ENCODE measurements around the gene AURKAIP1.
A peak's percentile ranks its signal among the peaks of the same experiment; 100 is the strongest.

The AURKAIP1 gene

DNA sequence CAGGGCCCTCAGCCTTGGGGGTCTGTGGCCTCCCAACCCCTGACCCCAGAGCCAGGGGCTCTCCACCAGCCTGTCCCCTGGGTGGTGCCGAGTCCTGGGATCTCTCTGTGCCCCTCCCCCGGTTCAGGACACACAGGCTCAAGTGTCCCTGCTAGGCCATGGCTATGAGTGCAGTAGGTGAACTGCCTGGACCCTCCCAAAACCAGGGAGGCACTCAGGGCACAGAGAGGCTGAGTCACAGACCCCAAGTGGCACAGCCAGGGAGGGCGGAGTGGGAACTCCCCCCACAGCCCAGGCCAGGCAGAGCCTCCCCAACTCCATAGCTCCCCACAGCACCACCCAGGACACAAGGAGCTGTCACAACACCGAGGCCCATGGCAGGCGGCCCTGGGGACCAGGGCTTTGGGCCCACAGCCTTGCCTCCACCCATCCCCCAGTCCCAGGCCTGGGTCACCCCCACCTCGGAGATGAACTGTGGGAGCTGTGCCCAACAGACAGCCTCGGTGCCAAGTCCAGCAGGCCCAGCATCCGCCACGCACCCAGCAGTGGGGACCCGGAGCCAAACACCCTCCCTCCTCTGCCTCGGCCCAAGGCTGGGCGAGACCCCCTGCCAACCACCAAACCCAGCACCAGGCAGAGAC, 29.0 kb downstream of the AURKAIP1 start:
- TF ChIP-seq, protein P1, sequence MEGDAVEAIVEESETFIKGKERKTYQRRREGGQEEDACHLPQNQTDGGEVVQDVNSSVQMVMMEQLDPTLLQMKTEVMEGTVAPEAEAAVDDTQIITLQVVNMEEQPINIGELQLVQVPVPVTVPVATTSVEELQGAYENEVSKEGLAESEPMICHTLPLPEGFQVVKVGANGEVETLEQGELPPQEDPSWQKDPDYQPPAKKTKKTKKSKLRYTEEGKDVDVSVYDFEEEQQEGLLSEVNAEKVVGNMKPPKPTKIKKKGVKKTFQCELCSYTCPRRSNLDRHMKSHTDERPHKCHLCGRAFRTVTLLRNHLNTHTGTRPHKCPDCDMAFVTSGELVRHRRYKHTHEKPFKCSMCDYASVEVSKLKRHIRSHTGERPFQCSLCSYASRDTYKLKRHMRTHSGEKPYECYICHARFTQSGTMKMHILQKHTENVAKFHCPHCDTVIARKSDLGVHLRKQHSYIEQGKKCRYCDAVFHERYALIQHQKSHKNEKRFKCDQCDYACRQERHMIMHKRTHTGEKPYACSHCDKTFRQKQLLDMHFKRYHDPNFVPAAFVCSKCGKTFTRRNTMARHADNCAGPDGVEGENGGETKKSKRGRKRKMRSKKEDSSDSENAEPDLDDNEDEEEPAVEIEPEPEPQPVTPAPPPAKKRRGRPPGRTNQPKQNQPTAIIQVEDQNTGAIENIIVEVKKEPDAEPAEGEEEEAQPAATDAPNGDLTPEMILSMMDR (conservative IDR thresholded peaks at IDR 0.05) = no peak

DNA sequence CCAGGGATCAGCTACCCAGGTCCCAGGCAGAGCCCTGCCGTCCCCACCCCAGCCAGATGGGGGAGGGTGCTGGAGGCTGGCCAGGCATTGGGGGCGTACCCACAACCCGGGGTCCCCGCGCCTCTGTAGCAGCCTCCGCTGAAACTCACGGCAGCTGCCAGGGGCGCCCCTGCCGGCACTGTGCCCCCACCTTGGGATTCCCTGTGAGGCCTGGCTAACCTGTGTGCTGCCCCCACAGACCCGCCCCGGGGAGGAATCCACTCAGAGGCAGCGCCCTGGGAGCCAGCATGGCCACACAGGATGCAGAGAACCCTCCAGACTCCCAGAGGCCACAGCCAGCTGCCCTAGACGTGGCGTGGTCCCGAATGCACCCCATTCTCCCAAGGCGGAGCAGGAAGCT, 29.6 kb downstream of the AURKAIP1 start:
- TF ChIP-seq, protein P1 (conservative IDR thresholded peaks at IDR 0.05) = no peak
- peak overlapping the region; percentile 93 for H3K27ac ChIP-seq

More for the DNA sequence above, 29.0 kb downstream of the AURKAIP1 start:
- peak overlapping the region; percentile 93; the same call in 1 of the 2 replicates for H3K27ac ChIP-seq

DNA sequence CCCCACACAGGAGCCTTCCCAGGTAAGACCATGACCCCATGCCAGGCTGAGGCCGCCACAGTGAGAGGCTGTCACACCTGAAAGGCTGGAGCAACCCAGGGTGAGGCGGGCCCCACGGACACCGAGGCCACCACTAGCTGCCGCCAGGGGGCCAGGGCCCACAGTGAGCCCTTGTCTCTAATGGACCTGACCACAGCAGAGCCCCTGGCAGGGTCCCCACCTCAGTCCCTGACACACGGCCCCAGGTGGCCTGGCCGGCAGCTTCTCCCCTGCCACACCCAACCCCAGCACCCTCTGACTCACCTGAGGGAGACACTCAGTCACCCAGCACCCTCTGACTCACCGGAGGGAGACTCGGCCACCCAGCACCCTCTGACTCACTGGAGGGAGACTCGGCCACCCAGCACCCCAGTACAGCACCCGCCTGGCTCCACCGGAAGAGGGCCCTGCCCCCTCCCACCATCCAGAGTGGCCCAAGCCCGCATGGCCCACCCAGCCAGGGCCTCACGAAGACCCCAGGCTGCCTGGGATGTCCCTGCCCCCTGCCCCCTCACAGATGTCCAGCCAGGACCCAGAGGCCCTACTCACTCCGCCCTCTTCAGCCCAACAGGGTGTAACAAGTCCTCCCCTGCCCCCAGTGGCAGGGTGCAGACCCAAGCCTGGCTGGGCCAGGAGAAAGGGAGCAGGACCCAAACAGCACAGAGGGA, 30.2 kb downstream of the AURKAIP1 start:
- TF ChIP-seq, protein P1 (conservative IDR thresholded peaks at IDR 0.05) = peak; percentile 82
- H3K27ac ChIP-seq = peak overlapping the region; percentile 93

DNA sequence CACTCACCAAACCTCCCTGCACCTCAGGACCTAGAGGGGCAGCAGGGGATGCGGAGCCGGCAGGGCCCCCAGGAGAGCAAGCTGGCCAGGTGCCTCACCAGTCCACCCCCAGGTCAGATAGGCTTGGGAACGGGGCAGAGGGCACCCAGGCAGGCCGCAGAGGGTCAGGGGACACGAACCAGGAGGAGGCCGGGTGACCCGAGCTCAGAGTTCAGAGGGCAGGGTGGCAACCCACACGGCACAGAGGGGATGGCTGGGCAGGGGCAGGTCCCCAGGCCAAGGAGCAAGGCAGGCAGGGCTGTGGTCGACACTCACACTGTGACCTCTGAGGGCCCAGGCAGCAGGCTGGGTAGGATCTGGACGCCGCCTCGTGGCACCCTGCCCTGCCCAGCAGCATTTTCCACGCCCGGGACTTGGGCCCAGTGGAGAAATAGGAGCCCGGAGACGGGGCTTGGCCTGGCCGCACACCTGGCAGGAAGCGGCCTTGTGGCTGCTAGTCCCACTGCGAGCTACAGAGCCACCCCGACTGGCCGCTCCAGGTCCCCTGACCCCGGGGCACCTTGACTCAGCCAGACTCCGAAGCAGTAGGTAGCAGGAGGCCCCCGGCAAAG, 31.1 kb downstream of the AURKAIP1 start:
- H3K27ac ChIP-seq = peak overlapping the region; percentile 93; the same call in 1 of the 2 replicates

DNA sequence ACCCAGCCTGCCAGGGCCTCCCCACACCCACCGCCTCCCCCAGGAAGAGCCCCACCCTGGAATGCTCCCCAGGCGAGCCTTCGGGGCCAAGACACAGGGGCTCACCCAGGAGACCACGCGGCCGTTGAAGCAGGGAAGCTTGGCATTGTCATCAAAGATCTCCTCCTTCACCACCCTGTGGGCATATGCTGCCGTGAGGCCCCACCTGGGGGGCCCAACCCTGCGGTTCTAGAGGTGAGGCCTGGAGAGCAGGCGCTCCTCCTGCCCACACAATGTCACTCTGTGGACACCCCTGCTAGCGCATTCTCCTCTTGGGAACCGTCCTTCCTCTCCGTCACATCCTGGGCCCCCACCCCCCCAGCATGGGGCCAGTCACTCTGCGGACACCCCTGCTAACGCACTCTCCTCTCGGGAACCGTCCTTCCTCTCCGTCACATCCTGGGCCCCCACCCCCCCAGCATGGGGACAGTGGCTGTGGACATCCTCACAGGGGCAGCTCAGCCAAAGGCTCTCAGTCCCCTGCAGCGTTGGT, 32.4 kb downstream of the AURKAIP1 start:
- TF ChIP-seq, protein P1 (conservative IDR thresholded peaks at IDR 0.05) = no peak
- H3K27ac ChIP-seq = no peak overlapping the region

More for the DNA sequence above, 31.1 kb downstream of the AURKAIP1 start:
- TF ChIP-seq, protein P1 (conservative IDR thresholded peaks at IDR 0.05) = no peak

DNA sequence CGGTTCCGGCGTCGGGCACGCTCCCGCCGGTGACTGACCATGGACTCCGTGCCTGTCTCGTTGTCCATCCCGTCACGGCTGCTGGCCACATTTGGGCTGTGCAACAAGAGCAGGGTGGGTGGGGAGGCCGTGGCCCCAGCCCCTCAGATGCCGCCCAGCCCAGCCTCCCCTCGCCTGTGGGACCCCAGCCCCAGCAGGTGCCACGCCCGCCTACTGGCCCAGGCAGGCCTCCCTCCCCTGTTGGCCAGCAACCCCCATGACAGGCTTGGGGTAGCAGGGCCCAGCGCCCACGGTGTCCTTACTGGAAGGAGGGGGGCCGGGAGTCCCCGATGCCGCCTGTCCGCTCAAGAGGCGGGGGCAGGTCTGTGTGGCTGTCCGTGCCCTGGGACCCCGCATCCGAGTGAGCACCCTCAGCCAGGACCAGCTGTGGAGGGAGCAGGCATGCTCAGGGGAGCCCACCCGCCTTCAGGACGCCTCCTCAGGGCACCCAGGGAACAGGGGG, 32.9 kb downstream of the AURKAIP1 start:
- TF ChIP-seq, protein P1 (conservative IDR thresholded peaks at IDR 0.05) = no peak
- no peak overlapping the region for H3K27ac ChIP-seq

DNA sequence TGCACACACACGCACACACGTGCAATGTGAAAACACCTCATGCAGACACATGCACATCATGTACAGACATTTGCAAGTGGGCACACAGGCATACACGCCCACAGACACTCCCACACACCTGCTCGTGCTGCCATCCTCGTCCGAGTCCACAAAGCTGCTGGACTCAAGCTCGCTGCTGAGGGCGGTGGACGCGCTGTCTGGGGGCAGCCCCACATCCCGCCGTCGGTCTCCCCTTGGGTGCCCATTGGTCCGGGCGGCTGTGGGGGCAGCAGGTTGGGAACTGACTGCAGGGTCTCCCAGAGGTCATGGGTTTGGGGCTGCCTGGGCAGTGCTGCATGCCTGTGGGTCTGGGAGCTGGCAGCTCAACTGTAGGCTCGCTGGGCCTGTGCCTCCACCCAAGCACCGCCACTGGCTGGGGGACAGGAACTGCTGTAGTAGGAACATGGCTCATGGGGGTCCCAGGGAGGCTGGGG, 33.4 kb downstream of the AURKAIP1 start:
- no peak overlapping the region for H3K27ac ChIP-seq
- TF ChIP-seq, protein P1 (conservative IDR thresholded peaks at IDR 0.05) = no peak
